T-helper 2 cell treated with Interferon-gamma antibody and Interleukin-4, amounts not matched to agents 100 ng/mL and 5 ng/mL, for 36 hours (primary cell): Measurements from ENCODE around the gene FAM219A. TPM values are rescaled to one million over a fixed set of nuclear protein-coding genes. Genes with fewer than 3 reads are reported as not detected.
"Not testable (repeated sequence)": the region's sequence is repeated elsewhere in the genome, so short reads cannot be mapped to it uniquely, and the experiment has no call there.

Experiments
- intact Hi-C: fragments of 100-400 bp; cut with micrococcal nuclease; formaldehyde crosslinking; loops from one replicate; pipeline ENCODE4 v1.15.1; 2023
- total RNA-seq: library from RNA; stranded (reverse); gene quantifications from 2 replicates; pipeline ENCODE4 v1.2.3, GENCODE V29; 2022

Gene FAM219A
- total RNA-seq, 1 donor from 2014 or later, result 15.0 TPM

DNA sequence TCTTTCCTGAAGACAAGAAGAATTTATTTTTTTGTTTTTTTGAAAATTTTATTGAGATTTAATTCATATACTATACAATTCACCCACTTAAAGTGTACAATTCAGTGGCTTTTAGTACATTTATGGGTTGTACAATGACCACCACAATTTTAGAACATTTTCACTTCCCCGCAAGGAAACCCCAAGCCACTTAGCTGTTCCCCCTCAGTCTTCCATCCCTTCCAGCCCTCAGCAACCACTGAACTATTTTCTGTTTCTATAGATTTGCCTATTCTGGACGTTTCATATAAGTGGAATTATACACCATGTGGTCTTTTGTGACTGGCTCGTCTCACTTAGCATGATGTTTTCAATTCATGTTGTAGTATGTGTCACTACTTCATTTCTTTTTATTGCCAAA is 28.2 kb upstream of the FAM219A start:
- intact Hi-C loops, result no loop called here

DNA sequence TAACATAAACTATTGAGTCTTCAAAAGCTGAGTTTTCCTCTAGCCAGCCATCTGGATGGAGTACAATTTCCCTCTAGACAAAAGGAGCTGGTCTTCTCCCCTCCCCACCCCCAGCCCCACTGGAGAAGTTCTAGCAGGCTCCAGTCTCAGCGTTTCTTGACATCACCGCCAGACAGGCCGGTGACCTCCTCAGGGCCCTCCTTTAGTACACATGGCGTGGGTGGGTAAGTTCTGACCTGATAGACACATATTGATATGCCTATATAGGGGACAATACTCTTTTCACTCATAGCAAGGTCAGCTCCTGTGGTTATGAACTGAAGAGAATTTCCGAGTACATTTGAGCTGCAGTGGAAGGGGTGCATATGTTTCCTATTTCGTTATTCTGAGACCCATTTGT is 27.5 kb upstream of the FAM219A start:
- intact Hi-C loops, result no loop called here

DNA sequence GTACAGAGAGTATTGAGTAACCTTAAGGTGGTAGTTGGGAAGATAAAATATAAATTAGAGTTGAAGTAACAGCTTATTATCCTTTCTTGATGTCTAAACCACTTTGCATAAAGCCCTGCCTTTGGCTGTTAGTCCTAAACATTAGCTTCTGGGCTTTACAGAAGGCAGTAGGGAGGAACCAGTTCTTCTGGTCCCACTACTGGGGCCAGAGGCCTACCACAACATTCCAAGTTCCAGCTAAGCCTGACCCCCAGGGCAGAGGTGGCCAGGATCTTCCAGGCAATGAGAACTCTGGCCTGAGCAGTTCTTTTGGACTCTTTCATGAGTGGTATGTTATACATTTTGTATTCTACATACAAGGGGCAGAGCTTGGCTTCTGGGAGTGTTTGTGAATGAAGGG is 26.3 kb upstream of the FAM219A start:
- intact Hi-C loops, result no loop called here

- intact Hi-C loops, result not testable (repeated sequence)
These were observed 24.4 kb upstream of the FAM219A start for GRCh38 chr9:34482746-34483145.

- intact Hi-C loops, result not testable (repeated sequence)
These were observed 23.2 kb upstream of the FAM219A start for GRCh38 chr9:34481620-34482019.

- intact Hi-C loops, result no loop called here
These were observed 21.1 kb upstream of the FAM219A start for GRCh38 chr9:34479431-34479866.

GRCh38 chr9:34477541-34477940 is 19.2 kb upstream of the FAM219A start:
- intact Hi-C loops, result no loop called here

- intact Hi-C loops, result no loop called here
These were observed 16.7 kb upstream of the FAM219A start for GRCh38 chr9:34475097-34475496.

- intact Hi-C loops, result no loop called here
These were observed 7.1 kb upstream of the FAM219A start for GRCh38 chr9:34465468-34465867.

DNA sequence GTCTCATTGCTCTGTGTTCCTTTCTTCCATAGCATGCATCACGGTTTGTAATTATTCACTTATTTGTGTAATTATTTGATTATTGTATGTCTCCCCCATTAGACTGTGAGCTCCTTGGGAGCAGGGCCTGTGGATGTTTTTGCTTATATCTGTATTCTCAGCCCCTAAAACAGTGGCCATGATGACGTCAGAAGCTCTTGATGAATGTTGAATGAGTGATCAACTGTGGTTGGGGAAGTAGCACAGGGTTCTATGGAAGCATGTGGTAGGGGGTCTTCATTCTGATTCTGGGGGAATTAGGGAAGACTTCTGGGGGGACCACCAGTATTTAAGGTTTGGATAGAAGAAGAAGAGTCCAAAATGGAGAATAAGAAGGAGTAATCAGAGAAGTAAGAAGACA is 6.2 kb upstream of the FAM219A start:
- intact Hi-C loops, result no loop called here

DNA sequence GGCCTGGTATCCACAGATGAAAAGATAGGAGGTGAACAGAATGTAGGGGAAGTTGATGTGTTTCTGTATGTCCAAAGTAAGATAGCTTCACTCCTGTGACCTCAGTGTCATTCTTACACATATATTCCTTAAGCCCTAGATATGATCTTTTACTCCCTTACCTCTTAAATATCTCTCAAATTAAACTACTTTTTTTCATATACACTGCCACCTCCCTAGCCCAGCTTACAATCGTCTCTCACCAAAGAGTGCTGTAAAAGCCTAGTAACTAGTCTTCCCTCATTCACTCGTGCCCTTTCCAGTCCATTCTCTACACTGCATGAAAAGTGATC is 5.5 kb upstream of the FAM219A start:
- intact Hi-C loops, result no loop called here

- intact Hi-C loops, result no loop called here
These were observed 4.9 kb upstream of the FAM219A start for GRCh38 chr9:34463098-34463900.

DNA sequence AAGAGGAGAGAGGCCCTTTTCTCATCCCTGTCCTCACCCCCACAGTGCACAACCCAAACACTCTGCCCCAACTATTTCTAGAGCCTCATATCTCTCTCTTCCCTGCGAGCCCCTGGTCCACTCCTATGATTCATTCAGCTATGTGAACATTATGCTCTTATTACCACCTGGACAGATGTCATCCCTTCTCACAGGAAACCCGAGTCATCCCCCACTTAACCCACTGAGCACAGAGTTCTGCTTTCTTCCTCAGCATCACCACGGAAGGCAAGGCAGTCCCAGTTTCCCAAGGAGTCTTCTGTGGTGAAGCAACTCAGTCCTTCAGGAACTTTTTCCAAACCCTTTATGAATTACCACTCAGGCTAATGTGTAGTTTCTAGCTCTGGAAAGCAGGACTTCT is 1.6 kb upstream of the FAM219A start:
- intact Hi-C loops, result loop anchor here (5.0 kb wide), 3 partner anchors 177 to 652 kb away; partner anchors contain the start of genes DNAJB5 and SIGMAR1

GRCh38 chr9:34459356-34459755 is 986 bp upstream of the FAM219A start:
- intact Hi-C loops, result loop anchor here (5.0 kb wide), 3 partner anchors 178 to 653 kb away; partner anchors contain the start of genes DNAJB5 and SIGMAR1

- intact Hi-C loops, result loop anchor here (1.0 to 5.0 kb wide), 8 partner anchors 64 to 653 kb away; partner anchors contain the start of genes DNAJB5, KIF24, NUDT2 and RPP25L
These were observed 580 bp upstream of the FAM219A start for GRCh38 chr9:34458959-34459340.

GRCh38 chr9:34457266-34458012 is 931 bp downstream of the FAM219A start:
- intact Hi-C loops, result loop anchor here (1.0 to 5.0 kb wide), 8 partner anchors 66 to 655 kb away; partner anchors contain the start of genes DNAJB5, KIF24, NUDT2 and RPP25L

GRCh38 chr9:34456746-34457145 is 1.6 kb downstream of the FAM219A start:
- intact Hi-C loops, result loop anchor here (5.0 kb wide), 3 partner anchors 181 to 656 kb away; partner anchors contain the start of genes DNAJB5 and SIGMAR1

DNA sequence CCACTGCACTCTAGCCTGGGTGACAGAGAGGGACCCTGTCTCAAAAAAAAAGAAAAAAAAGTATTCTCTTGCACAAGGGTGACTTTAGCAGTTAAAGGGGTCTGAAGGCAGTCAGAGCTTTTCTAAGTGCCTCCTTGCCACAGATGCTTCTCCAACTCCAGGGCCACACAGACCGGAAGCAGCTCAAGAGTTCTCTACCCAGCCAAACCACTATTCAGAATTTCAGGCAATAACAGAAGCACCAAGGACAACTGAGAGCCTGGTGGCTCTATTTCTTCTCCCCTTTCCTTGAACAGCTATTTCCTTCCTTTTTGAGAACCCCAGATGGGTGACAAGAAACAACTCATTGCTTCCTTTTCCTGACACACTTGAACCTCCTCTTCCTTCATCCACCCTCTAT is 2.2 kb downstream of the FAM219A start:
- intact Hi-C loops, result loop anchor here (5.0 kb wide), 3 partner anchors 181 to 656 kb away; partner anchors contain the start of genes DNAJB5 and SIGMAR1

- intact Hi-C loops, result loop anchor here (5.0 kb wide), 3 partner anchors 183 to 658 kb away; partner anchors contain the start of genes DNAJB5 and SIGMAR1
These were observed 3.8 kb downstream of the FAM219A start for GRCh38 chr9:34454571-34455065.

GRCh38 chr9:34452568-34452967 is 5.8 kb downstream of the FAM219A start:
- intact Hi-C loops, result no loop called here

GRCh38 chr9:34451545-34451944 is 6.8 kb downstream of the FAM219A start:
- intact Hi-C loops, result no loop called here

DNA sequence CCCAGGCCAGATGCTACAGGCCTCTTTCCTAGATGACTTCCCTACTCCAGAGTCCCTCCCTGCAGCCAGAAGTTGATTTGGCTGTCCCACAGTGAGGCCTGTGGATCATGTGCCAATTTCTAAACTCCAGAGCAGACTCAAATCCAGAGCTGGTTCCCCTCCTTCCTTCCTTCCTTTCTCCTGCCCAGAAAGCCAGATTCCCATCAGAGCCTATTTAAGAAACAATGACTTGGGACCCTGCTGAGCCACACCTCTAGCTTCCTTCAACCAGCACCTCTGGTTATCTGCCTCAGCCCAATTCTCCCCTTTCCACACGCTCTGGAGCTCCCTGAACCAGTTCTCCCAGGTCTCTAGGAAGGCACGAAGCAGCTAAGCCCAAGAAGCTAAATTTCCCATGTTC is 7.2 kb downstream of the FAM219A start:
- intact Hi-C loops, result no loop called here
